Mucosa of gallbladder (tissue), 1 donor: Measurements from ENCODE around the gene STARD6. TPM values are rescaled to one million over a fixed set of nuclear protein-coding genes. Genes with fewer than 3 reads are reported as not detected.

Experiments used
- total RNA-seq: library from RNA; stranded (reverse); gene quantifications from one replicate; pipeline ENCODE4 v1.2.1, GENCODE V29; 2021
- donor health status: DM: no; HTN: no; CAD: no.

The STARD6 gene
- total RNA-seq, 1 donor from 2014 or later = not detected

Other genes starting within 250 kb of the STARD6 start
- 71.6 TPM for gene MBD2, start 133.2 kb downstream of the STARD6 start, total RNA-seq
- 27.2 TPM for gene POLI, start 88.3 kb downstream of the STARD6 start, total RNA-seq
- gene C18orf54, start within 50 bp of the STARD6 start, total RNA-seq = 1.3 TPM
- not detected for gene DYNAP, start 233.4 kb upstream of the STARD6 start, total RNA-seq